WTC11 (cell line): ENCODE measurements around the gene RFWD3.

Experiments
- GRHL2 ChIP-seq: fragments of 250-450 bp; sonication (Bioruptor Pico); IDR thresholded peaks from 2 replicates; pipeline ENCODE4 v1.8.0; 2022; ENCODE audit warnings: mild to moderate bottlenecking, moderate library complexity; ENCODE audit not compliant: insufficient replicate concordance, severe bottlenecking
- KAT7 ChIP-seq: sonication (generic); formaldehyde crosslinking; IDR thresholded peaks from 2 replicates; pipeline ENCODE4 v1.8.1; 2023; ENCODE audit warnings: missing genetic modification reagents, mild to moderate bottlenecking, borderline replicate concordance
- TF ChIP-seq, protein P1 (sequence below): fragments of 200-600 bp; IDR thresholded peaks from 2 replicates; pipeline ENCODE4 v1.8.0; 2022; ENCODE audit warnings: antibody characterized with exemption
- TF ChIP-seq, protein P2 (sequence below): sonication (generic); formaldehyde crosslinking; IDR thresholded peaks from 2 replicates; pipeline ENCODE4 v1.8.1; 2022; ENCODE audit warnings: missing genetic modification reagents, borderline replicate concordance

DNA sequence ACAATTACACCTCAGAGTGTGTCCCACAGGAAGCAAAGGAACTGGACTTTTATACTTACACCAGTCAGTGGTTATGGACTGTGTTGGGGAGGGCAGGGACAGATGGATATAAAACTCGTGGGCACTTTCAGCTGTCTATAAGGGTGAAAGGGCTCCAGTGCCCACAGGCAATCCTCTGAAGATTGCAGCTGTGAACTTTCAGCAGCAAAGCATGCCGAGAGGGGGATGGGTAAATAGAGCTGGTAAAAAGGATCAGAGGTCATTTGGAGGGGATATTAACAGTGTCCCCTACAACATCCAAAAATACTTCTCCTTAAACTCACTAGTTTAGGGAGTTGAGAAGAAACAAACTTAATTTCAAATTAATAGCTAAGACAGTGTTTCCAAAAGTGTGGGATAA is 13.3 kb upstream of the RFWD3 start:
- TF ChIP-seq, protein P1, sequence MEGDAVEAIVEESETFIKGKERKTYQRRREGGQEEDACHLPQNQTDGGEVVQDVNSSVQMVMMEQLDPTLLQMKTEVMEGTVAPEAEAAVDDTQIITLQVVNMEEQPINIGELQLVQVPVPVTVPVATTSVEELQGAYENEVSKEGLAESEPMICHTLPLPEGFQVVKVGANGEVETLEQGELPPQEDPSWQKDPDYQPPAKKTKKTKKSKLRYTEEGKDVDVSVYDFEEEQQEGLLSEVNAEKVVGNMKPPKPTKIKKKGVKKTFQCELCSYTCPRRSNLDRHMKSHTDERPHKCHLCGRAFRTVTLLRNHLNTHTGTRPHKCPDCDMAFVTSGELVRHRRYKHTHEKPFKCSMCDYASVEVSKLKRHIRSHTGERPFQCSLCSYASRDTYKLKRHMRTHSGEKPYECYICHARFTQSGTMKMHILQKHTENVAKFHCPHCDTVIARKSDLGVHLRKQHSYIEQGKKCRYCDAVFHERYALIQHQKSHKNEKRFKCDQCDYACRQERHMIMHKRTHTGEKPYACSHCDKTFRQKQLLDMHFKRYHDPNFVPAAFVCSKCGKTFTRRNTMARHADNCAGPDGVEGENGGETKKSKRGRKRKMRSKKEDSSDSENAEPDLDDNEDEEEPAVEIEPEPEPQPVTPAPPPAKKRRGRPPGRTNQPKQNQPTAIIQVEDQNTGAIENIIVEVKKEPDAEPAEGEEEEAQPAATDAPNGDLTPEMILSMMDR = no peak
- TF ChIP-seq GRHL2 (CRISPR knock-in tag) (no peak), KAT7 (no peak)
- TF ChIP-seq, protein P2, sequence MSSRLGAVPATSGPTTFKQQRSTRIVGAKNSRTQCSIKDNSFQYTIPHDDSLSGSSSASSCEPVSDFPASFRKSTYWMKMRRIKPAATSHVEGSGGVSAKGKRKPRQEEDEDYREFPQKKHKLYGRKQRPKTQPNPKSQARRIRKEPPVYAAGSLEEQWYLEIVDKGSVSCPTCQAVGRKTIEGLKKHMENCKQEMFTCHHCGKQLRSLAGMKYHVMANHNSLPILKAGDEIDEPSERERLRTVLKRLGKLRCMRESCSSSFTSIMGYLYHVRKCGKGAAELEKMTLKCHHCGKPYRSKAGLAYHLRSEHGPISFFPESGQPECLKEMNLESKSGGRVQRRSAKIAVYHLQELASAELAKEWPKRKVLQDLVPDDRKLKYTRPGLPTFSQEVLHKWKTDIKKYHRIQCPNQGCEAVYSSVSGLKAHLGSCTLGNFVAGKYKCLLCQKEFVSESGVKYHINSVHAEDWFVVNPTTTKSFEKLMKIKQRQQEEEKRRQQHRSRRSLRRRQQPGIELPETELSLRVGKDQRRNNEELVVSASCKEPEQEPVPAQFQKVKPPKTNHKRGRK (CRISPR knock-in tag) = no peak
